ENCODE results near the gene OTOS. TPM values are rescaled to one million over a fixed set of nuclear protein-coding genes. Genes with fewer than 3 reads are reported as not detected.
A peak's percentile ranks its signal among the peaks of the same experiment; 100 is the strongest.

OTOS gene
- total and polyA plus RNA-seq, 8 donors = not detected

DNA sequence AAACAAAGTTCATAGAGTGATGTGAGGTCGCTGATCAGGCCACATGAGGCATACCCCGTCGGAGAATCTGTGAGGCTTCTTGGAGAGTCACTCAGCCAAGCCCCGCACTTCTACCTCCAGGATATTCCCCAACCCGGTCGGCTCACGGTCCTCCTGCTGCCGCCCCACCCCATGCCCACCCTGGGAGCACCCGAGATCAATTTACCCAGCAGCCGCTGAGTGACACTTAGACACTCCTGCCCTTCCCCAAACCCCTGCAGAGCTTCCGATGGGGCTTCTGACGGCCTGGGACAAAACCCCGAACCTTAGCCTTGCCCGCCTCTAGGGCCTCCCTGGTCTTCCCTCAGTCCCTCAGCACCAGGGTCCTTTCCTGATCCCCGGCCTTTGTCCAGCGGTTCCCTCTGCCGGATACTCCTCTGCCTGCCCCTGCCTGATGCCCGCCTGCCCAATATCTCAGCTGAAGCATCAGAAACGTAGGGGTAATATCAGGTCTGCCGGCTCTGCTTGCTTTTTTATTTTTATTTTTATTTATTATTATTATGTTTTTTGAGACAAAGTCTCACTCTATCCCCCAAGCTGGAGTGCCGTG is 18.9 kb upstream of the OTOS start:
- no peak overlapping the region for H3K4me3 ChIP-seq
- TF ChIP-seq, protein P1, sequence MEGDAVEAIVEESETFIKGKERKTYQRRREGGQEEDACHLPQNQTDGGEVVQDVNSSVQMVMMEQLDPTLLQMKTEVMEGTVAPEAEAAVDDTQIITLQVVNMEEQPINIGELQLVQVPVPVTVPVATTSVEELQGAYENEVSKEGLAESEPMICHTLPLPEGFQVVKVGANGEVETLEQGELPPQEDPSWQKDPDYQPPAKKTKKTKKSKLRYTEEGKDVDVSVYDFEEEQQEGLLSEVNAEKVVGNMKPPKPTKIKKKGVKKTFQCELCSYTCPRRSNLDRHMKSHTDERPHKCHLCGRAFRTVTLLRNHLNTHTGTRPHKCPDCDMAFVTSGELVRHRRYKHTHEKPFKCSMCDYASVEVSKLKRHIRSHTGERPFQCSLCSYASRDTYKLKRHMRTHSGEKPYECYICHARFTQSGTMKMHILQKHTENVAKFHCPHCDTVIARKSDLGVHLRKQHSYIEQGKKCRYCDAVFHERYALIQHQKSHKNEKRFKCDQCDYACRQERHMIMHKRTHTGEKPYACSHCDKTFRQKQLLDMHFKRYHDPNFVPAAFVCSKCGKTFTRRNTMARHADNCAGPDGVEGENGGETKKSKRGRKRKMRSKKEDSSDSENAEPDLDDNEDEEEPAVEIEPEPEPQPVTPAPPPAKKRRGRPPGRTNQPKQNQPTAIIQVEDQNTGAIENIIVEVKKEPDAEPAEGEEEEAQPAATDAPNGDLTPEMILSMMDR (IDR thresholded peaks at IDR 0.05) = no peak
- FAIRE-seq (no peak), DNase-seq (peak in 1 of 6 donors; percentile 37), ATAC-seq (no peak)
- no peaks in the 10 kb centered on the region for H3K9me3 ChIP-seq
- H3K36me3 ChIP-seq = no peaks in the 10 kb centered on the region
- H3K27me3 ChIP-seq = no peaks in the 10 kb centered on the region
- WGBS, 2 donors = 67 to 73% methylated on average over 21 of the region's 21 CpGs
- H3K27ac ChIP-seq = no peak overlapping the region
- H3K4me1 ChIP-seq = no peaks in the 10 kb centered on the region
- intact Hi-C loops (cut with DNase I) = no loop called here

DNA sequence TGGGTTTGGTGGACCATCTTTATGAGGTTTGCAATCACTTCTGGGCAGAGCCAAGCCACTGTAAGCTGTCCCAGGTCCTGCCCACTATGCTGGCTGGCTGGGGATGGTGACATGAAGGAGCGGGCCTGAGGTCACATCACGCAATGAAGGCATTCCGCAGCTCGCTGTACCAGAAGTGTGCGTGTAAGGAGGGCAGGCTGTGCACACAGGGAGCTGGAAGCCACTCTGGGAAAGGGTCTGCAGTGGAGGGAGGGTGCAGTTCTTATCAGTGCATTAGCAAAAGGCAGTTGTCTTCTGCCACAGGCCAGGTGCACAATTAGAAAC is 16.7 kb upstream of the OTOS start:
- intact Hi-C loops (cut with DNase I) = no loop called here

DNA sequence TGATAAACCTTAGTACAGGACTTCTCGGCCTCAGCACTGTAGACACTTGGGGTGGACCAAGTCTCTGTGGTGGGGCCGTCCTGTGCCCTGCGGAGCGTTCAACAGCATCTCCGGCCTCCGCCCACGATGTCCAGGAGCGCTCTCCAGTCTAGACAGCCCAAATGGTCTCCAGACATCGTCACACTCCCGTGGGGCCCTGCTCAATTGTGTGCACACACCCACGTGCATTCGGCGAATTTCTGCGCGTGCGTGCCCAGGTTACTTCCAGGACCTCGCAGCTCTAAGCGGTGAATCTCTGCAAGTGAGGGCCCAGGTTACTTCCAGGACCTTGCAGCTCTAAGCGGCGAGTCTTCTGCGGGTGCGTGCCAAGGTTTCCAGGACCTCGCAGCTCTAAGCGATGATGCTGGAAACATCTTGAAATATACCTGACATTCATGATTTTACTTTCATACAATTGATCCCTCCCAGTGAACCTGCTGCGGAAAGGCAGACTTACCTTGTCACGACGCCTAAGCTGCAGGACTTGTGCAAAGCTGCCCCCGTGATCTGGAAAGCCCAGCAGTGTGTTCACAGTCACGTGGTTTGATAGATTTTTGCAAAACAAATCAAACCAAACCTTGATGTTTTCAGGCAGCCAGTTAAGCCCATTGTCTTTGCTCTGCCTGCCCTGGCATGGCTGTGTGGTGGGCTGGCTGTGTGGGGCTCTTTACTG is 16.1 kb upstream of the OTOS start:
- FAIRE-seq = no peak
- Histone ChIP-seq H3K4me3 (no peak overlapping the region), H3K27ac (no peak overlapping the region), H3K9me3 (no peaks in the 10 kb centered on the region), H3K4me1 (no peaks in the 10 kb centered on the region), H3K27me3 (no peaks in the 10 kb centered on the region), H3K36me3 (no peaks in the 10 kb centered on the region)
- intact Hi-C loops (cut with DNase I) = no loop called here
- TF ChIP-seq, protein P1 (IDR thresholded peaks at IDR 0.05) = no peak
- peak in 1 of 6 donors; percentile 20 for DNase-seq
- 68 to 69% methylated on average over 29 of the region's 29 CpGs for WGBS, 2 donors
- no peak for ATAC-seq

More for the DNA sequence above, 16.7 kb upstream of the OTOS start:
- Histone ChIP-seq H3K4me1 (no peaks in the 10 kb centered on the region), H3K27me3 (no peaks in the 10 kb centered on the region), H3K4me3 (no peak overlapping the region), H3K9me3 (no peaks in the 10 kb centered on the region), H3K36me3 (no peaks in the 10 kb centered on the region), H3K27ac (no peak overlapping the region)
- TF ChIP-seq, protein P1 (IDR thresholded peaks at IDR 0.05) = no peak
- DNase-seq (no peak), FAIRE-seq (no peak), ATAC-seq (no peak)
- 79 to 85% methylated on average over 5 of the region's 5 CpGs for WGBS, 2 donors

DNA sequence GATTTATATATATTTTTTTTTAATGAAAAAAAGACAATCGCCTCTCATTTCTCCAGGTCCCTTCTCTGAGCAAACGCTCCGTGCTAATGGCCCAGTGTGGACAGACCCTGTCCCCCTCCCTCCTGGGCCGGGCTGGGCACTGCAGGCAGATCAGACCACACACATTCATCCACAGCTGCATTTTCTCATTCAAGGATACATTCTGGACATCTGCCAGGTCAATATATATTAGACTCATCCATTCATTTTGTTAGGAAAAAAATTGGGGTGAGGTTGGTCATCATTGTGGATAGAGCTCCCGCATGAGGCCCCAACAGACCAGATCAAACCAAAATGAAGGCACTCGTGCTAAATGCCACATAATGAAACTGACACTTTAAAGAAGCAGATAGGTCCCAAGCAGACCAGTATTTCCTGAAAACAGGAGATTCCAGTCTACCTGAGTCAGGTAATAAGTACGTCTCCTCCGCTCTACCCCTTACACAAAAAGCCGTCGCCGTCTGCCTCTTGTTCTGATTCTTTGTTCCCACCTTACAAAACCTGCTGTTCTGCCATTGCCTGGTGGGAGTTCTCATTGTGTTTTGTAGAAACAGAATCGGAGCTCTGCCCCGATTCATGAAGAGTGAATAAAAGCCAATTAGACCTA is 15.4 kb upstream of the OTOS start:
- H3K4me1 ChIP-seq = no peaks in the 10 kb centered on the region
- FAIRE-seq = no peak
- H3K4me3 ChIP-seq = no peak overlapping the region
- WGBS, 2 donors = 66 to 68% methylated on average over 13 of the region's 13 CpGs
- H3K27me3 ChIP-seq = no peaks in the 10 kb centered on the region
- H3K27ac ChIP-seq = no peak overlapping the region
- intact Hi-C loops (cut with DNase I) = no loop called here
- DNase-seq = no peak
- TF ChIP-seq, protein P1 (IDR thresholded peaks at IDR 0.05) = no peak
- H3K36me3 ChIP-seq = no peaks in the 10 kb centered on the region
- H3K9me3 ChIP-seq = no peaks in the 10 kb centered on the region
- no peak for ATAC-seq
